Activated B cell treated with CpG ODN at 0.5 μM for 24 hours (primary cell): ENCODE results near the gene CNR2. TPM values are rescaled to one million over a fixed set of nuclear protein-coding genes. Genes with fewer than 3 reads are reported as not detected.
"Not testable (repeated sequence)": the region's sequence is repeated elsewhere in the genome, so short reads cannot be mapped to it uniquely, and the experiment has no call there.

Experiments
- ATAC-seq: fragments of 200-7000 bp; cut with Tn5 transposase; one replicate; pipeline ENCODE4 v1.10.0; 2021; ENCODE audit warnings: low read depth, mild to moderate bottlenecking, moderate library complexity
- CTCF ChIA-PET: fragments of 350-600 bp; sonication (Branson Sonifier 250); formaldehyde crosslinking; loops from one replicate; lab custom pipeline; 2021; ENCODE audit warnings: antibody characterized with exemption; lab: Charles Lee
- POLR2A ChIA-PET: fragments of 350-600 bp; sonication (Branson Sonifier 250); formaldehyde crosslinking; loops from one replicate; lab custom pipeline; 2021; ENCODE audit warnings: antibody characterized with exemption; lab: Charles Lee
- DNase-seq: peaks from one replicate; pipeline ENCODE4 v3.0.0; 2022
- H3K27ac Mint-ChIP-seq: one replicate; pipeline ENCODE4 v1.8.0; 2020; ENCODE audit warnings: mixed read lengths
- H3K27me3 Mint-ChIP-seq: one replicate; pipeline ENCODE4 v1.8.0; 2021; ENCODE audit warnings: mixed read lengths
- H3K36me3 Mint-ChIP-seq: one replicate; pipeline ENCODE4 v1.8.0; 2021; ENCODE audit warnings: low read depth, mixed read lengths
- H3K4me1 Mint-ChIP-seq: one replicate; pipeline ENCODE4 v1.8.0; 2021; ENCODE audit warnings: mixed read lengths
- H3K4me3 Mint-ChIP-seq: one replicate; pipeline ENCODE4 v1.8.0; 2020; ENCODE audit warnings: mild to moderate bottlenecking, mixed read lengths
- H3K9me3 Mint-ChIP-seq: one replicate; pipeline ENCODE4 v1.8.0; 2020; ENCODE audit warnings: mixed read lengths
- intact Hi-C: fragments of 100-400 bp; cut with micrococcal nuclease; formaldehyde crosslinking; loops from one replicate; pipeline ENCODE4 v1.15.1; 2024
- total RNA-seq: library from RNA; stranded (reverse); gene quantifications from 2 replicates; pipeline ENCODE4 v1.2.3, GENCODE V29; 2022
- TF ChIP-seq, protein P1 (sequence below): fragments of 200-600 bp; IDR thresholded peaks from one replicate; pipeline ENCODE4 v1.8.0; 2022; ENCODE audit warnings: antibody characterized with exemption, mild to moderate bottlenecking

CNR2 gene
- total RNA-seq, 1 donor from 2014 or later, result 51.0 TPM

DNA sequence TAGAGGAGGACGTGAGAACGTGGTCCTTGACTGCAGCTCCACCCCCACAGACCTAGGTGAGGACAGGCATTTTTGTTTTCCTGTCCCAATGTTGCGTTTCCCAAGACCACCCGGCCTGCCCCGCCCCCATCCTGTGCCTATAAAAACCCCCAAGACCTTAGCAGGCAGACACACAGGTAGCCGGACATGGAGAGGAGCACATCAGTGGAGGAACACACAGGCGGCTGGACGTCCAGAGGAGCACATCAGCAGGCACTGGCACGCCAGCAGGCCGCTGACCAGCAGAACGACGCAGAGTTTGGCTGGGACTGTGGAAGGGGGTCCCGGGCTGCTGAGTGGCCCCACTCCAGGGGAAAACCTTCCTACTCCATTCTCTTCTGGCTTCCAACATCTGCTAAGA is 75.3 kb downstream of the CNR2 start:
- CTCF ChIA-PET, result interaction anchor here (2.3 kb wide), 1 partner anchor 27 kb away, joined by 7 read pairs; no protein-coding TSS in a partner anchor
- Mint-ChIP-seq H3K9me3 (no peaks in the 10 kb centered on the region), H3K36me3 (no peaks in the 10 kb centered on the region), H3K4me3 (peak overlapping the region; percentile 76), H3K4me1 (peaks cover 10% of the 10 kb centered on the region), H3K27ac (peak overlapping the region; percentile 63), H3K27me3 (no peaks in the 10 kb centered on the region)
- intact Hi-C loops, result loop anchor here (1.0 to 2.0 kb wide), 6 partner anchors 13 to 75 kb away; partner anchors contain the start of genes CNR2, FUCA1, HMGCL and PITHD1
- ATAC-seq (no peak), DNase-seq (peak; percentile 16)
- TF ChIP-seq, protein P1, sequence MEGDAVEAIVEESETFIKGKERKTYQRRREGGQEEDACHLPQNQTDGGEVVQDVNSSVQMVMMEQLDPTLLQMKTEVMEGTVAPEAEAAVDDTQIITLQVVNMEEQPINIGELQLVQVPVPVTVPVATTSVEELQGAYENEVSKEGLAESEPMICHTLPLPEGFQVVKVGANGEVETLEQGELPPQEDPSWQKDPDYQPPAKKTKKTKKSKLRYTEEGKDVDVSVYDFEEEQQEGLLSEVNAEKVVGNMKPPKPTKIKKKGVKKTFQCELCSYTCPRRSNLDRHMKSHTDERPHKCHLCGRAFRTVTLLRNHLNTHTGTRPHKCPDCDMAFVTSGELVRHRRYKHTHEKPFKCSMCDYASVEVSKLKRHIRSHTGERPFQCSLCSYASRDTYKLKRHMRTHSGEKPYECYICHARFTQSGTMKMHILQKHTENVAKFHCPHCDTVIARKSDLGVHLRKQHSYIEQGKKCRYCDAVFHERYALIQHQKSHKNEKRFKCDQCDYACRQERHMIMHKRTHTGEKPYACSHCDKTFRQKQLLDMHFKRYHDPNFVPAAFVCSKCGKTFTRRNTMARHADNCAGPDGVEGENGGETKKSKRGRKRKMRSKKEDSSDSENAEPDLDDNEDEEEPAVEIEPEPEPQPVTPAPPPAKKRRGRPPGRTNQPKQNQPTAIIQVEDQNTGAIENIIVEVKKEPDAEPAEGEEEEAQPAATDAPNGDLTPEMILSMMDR, result no peak
- POLR2A ChIA-PET, result interaction anchor here (0.5 to 2.1 kb wide), 5 partner anchors 13 to 323 kb away, joined by 3 to 23 read pairs (median 5); partner anchors contain the start of genes CNR2 and HMGCL

DNA sequence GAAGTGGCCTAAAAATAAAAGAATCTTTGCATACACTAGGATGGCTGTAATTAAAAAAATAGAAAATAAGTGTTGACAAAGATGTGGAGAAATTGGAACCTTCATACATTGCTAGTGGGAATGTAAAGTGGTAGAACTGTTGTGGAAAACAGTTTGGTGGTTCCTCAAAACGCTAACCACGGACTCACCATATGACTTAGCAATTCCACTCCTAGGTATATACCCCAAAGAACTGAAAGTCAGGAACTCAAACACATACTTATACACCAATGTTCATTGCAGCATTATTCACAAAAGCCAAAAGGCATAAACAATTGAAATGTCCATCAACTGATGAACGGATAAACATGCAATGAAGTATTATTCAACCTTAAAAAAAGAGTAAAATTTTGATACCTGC is 77.1 kb downstream of the CNR2 start:
- H3K27me3 Mint-ChIP-seq, result no peaks in the 10 kb centered on the region
- ATAC-seq, result no peak
- no peaks in the 10 kb centered on the region for H3K9me3 Mint-ChIP-seq
- H3K4me3 Mint-ChIP-seq, result no peak overlapping the region
- TF ChIP-seq, protein P1, result no peak
- ChIA-PET CTCF (no interaction called here), POLR2A (no interaction called here)
- H3K36me3 Mint-ChIP-seq, result no peaks in the 10 kb centered on the region
- intact Hi-C loops, result no loop called here
- H3K27ac Mint-ChIP-seq, result no peak overlapping the region
- no peak for DNase-seq
- peaks cover 10% of the 10 kb centered on the region for H3K4me1 Mint-ChIP-seq

DNA sequence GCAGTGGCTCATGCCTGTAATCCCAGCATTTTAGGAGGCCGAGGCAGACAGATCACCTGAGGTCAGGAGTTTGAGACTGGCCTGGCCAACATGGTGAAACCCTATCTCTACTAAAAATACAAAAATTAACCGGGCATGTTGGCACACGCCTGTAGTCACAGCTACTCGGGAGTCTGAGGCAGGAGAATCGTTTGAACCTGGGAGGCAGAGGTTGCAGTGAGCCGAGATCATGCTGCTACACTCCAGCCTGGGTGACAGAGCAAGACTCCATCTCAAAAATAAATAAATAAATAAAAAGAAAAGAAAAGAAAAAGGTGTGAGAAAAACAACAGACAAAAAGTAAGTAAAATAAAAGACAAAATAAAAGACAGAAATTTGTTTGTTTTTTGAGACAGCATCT is 79.0 kb downstream of the CNR2 start:
- H3K27me3 Mint-ChIP-seq, H3K9me3 Mint-ChIP-seq, ATAC-seq, H3K4me1 Mint-ChIP-seq, H3K4me3 Mint-ChIP-seq, POLR2A ChIA-PET, H3K27ac Mint-ChIP-seq, intact Hi-C loops, CTCF ChIA-PET, DNase-seq, H3K36me3 Mint-ChIP-seq: not testable (repeated sequence)

DNA sequence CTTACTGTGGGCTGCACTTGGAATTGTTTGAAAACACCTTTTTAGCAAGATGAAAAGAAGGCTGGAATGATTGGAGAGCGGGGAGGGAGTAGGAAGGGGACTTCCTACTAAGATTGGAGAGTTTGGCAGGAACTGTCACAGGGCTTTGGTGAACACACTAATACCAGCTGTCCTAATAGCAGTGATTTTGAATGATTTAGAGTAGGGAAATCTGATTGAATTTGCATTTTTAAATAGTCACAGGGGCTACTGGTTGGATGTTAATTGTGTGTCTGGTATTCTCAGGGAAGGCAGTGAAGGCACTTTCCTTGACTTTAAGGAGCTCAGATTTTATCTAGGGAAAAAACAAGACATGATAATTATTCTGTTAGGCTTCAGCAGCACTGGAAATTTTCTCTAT is 85.4 kb downstream of the CNR2 start:
- H3K4me1 Mint-ChIP-seq, result peaks cover 20% of the 10 kb centered on the region
- no peaks in the 10 kb centered on the region for H3K27me3 Mint-ChIP-seq
- intact Hi-C loops, result no loop called here
- H3K4me3 Mint-ChIP-seq, result peak overlapping the region; percentile 16
- no peaks in the 10 kb centered on the region for H3K9me3 Mint-ChIP-seq
- H3K36me3 Mint-ChIP-seq, result peaks cover 5% of the 10 kb centered on the region
- TF ChIP-seq, protein P1, result no peak
- ATAC-seq, result no peak
- no peak for DNase-seq
- CTCF ChIA-PET, result interaction anchor here (1.0 kb wide), 1 partner anchor 122 kb away, joined by 3 read pairs; no protein-coding TSS in a partner anchor
- no peak overlapping the region for H3K27ac Mint-ChIP-seq
- POLR2A ChIA-PET, result interaction anchor here (0.7 kb wide), 2 partner anchors 36 to 83 kb away, joined by 3 to 8 read pairs; no protein-coding TSS in a partner anchor

DNA sequence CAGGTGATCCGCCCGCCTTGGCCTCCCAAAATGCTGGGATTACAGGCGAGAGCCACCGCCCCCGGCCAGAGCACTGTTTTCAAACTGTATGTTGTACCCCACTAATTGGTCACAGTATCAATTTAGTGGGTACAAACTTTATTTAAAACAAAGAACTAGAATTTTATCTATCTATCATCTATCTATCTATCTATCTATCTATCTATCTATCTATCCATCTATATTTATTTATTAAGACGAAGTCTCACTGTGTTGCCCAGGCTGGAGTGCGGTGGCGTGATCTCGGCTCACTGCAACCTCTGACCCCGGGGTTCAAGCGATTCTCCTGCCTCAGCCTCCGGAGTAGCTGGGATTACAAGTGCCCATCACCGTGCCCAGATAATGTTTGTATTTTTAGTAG is 86.6 kb downstream of the CNR2 start:
- H3K27ac Mint-ChIP-seq, ATAC-seq, H3K27me3 Mint-ChIP-seq, H3K9me3 Mint-ChIP-seq, intact Hi-C loops, H3K36me3 Mint-ChIP-seq, DNase-seq, CTCF ChIA-PET: not testable (repeated sequence)
- H3K4me3 Mint-ChIP-seq, result peak overlapping the region; percentile 96
- H3K4me1 Mint-ChIP-seq, result peaks cover 20% of the 10 kb centered on the region
- POLR2A ChIA-PET, result interaction anchor here (0.6 to 3.8 kb wide), 3 partner anchors 26 to 155 kb away, joined by 3 to 43 read pairs (median 27); partner anchors contain the start of gene GALE

DNA sequence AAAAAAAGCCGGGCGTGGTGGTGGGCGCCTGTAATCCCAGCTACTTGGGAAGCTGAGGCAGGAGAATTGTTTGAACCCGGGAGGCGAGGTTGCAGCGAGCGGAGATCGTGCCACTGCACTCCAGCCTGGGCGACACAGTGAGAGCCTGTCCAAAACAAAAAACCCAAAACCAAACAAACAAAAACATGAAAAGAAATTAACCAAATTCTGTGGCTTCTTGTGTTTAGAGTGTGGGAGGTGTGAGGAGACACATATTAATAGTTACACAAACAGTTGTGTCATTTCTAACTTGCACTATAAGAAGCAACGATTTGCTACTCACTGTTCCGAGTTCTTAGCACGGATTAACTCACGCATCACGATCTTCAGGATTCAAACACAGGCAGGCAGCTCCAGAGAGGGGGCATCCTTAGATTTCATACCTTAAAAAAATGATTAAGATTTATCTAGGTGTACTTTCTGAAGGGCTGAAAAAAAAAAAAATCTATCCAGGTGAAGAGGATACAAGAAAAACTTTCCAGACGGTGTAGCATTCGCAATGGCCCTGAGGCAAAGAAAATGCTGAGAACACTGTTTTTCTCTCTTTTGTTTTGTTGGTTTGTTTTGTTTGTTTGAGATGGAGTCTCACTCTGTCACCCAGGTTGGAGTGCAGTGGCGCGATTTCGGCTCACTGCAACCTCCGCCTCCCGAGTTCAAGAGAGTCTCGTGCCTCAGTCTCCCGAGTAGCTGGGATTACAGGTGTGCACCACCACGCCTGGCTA is 87.2 kb downstream of the CNR2 start:
- H3K4me3 Mint-ChIP-seq, result peak overlapping the region; percentile 96

More for the DNA sequence above, 87.2 kb downstream of the CNR2 start:
- TF ChIP-seq, protein P1, result no peak
- ChIA-PET CTCF (interaction anchor here (0.6 to 4.9 kb wide), 3 partner anchors 15 to 91 kb away, joined by 3 to 36 read pairs (median 6); no protein-coding TSS in a partner anchor), POLR2A (interaction anchor here (0.6 to 3.8 kb wide), 30 partner anchors 9 to 1513 kb away, joined by 3 to 44 read pairs (median 5); partner anchors contain the start of genes CNR2, GALE, PITHD1 and PNRC2)
- H3K27ac Mint-ChIP-seq, result peak overlapping the region; percentile 95
- peaks cover 5% of the 10 kb centered on the region for H3K36me3 Mint-ChIP-seq
- intact Hi-C loops, result loop anchor here (1.0 kb wide), 5 partner anchors 12 to 90 kb away; partner anchors contain the start of genes FUCA1 and GALE
- peaks cover 20% of the 10 kb centered on the region for H3K4me1 Mint-ChIP-seq
- no peak for DNase-seq
- peak; percentile 27 for ATAC-seq
- H3K9me3 Mint-ChIP-seq, result no peaks in the 10 kb centered on the region
- no peaks in the 10 kb centered on the region for H3K27me3 Mint-ChIP-seq
